ENCODE results near the gene CHST8. TPM values are rescaled to one million over a fixed set of nuclear protein-coding genes. Genes with fewer than 3 reads are reported as not detected.
A peak's percentile ranks its signal among the peaks of the same experiment; 100 is the strongest.

The CHST8 gene
- polyA plus RNA-seq, 2 of the 4 experiments (the other 2 are of a cell fraction), result not detected

DNA sequence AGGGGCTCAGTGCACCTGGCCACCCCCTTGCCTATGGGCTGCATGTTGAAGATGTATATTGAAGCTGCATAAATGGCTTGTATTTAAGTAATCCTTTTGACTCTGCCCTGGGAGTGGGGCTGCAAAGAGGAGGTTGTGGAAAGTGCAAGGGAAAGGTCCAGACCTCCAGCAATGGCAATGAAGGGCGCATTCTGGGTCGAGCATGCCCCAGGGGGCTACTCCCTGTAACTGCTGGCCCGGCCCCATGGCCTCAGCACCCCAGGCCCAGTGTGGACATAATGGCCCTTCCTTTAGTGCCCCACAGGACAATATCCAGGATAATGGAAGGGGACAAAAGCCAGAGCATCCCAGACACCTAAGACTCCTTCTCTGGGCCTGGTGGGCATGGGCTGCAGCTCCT is 43.1 kb upstream of the CHST8 start:
- ChIA-PET CTCF (interaction anchor here (1.3 to 2.2 kb wide), 3 partner anchors 12 to 192 kb away, joined by 3 to 6 read pairs (median 5); no protein-coding TSS in a partner anchor), POLR2A (no interaction called here)
- H3K4me1 ChIP-seq, result no peaks in the 10 kb centered on the region
- no peak overlapping the region for H3K4me2 ChIP-seq
- DNase-seq (ENCODE audit: low read depth in 1 of 2, low spot score in 1 of 2), result no peak
- H3K27ac ChIP-seq, result no peak overlapping the region
- no peak for ATAC-seq
- H3K9me3 ChIP-seq, result peaks cover 25% of the 10 kb centered on the region
- no peak overlapping the region for H3K4me3 ChIP-seq
- WGBS (ENCODE audit: missing lambda C conversion rate), result 0% methylated on average over 3 of the region's 3 CpGs
- TF ChIP-seq NFE2L2 (conservative IDR thresholded peaks at IDR 0.05; ENCODE audit: low read length), result no peak
- no peak for TF ChIP-seq SREBF2 (IDR thresholded peaks at IDR 0.05)
- no peak for TF ChIP-seq HOXB13 (CRISPR knock-in tag; IDR thresholded peaks at IDR 0.05; ENCODE audit: low read depth)
- no peak for FAIRE-seq

- CTCF ChIA-PET, result interaction anchor here (0.7 to 2.2 kb wide), 7 partner anchors 9 to 517 kb away, joined by 3 to 6 read pairs (median 4); no protein-coding TSS in a partner anchor
- H3K27ac ChIP-seq, result no peak overlapping the region
- FAIRE-seq (no peak), ATAC-seq (peak; percentile 11 to 37; a peak in 5 of 6 replicates), DNase-seq (ENCODE audit: low read depth in 1 of 2, low spot score in 1 of 2) (no peak)
- no peaks in the 10 kb centered on the region for H3K4me1 ChIP-seq
- 7% methylated on average over 10 of the region's 10 CpGs for WGBS (ENCODE audit: missing lambda C conversion rate)
- POLR2A ChIA-PET, result no interaction called here
- H3K4me2 ChIP-seq, result peak overlapping the region; percentile 10; the same call in 1 of the 3 replicates
- H3K9me3 ChIP-seq, result peaks cover 10% of the 10 kb centered on the region
- TF ChIP-seq BHLHE40 (IDR thresholded peaks at IDR 0.05; ENCODE audit: low read depth, low read length), result no peak
- no peak for TF ChIP-seq JUNB (IDR thresholded peaks at IDR 0.05)
- no peak for TF ChIP-seq EHF (CRISPR knock-in tag; IDR thresholded peaks at IDR 0.05)
- TF ChIP-seq HEYL (CRISPR knock-in tag; IDR thresholded peaks at IDR 0.05), result no peak
- no peak for TF ChIP-seq RARB (CRISPR knock-in tag; IDR thresholded peaks at IDR 0.05)
- TF ChIP-seq, protein P1, sequence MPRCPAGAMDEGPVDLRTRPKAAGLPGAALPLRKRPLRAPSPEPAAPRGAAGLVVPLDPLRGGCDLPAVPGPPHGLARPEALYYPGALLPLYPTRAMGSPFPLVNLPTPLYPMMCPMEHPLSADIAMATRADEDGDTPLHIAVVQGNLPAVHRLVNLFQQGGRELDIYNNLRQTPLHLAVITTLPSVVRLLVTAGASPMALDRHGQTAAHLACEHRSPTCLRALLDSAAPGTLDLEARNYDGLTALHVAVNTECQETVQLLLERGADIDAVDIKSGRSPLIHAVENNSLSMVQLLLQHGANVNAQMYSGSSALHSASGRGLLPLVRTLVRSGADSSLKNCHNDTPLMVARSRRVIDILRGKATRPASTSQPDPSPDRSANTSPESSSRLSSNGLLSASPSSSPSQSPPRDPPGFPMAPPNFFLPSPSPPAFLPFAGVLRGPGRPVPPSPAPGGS (IDR thresholded peaks at IDR 0.05), result no peak
- no peak for TF ChIP-seq NFE2L2 (conservative IDR thresholded peaks at IDR 0.05; ENCODE audit: low read length)
- no peak overlapping the region for H3K4me3 ChIP-seq
These were observed 41.6 kb upstream of the CHST8 start for GRCh38 chr19:33580026-33580644.

DNA sequence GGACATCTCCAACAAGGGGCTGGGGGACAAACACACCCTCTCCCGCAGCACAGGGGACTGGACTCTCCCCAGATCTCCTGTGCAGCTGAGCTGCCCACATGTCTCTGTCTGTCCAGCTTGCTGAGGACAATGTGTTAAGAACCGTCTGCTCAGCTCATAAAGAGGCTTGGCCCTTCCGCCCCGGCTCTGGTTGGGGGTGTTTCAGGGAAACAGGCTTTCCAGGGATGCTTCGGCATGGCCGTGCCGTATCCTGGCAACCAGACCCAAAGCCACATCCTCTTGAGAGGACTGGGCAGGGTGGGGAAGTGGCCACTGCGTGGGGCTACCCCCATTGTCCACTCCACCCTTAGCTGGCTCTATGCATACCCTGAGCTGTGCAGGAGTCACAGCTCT is 41.1 kb upstream of the CHST8 start:
- H3K4me1 ChIP-seq, result no peaks in the 10 kb centered on the region
- DNase-seq (ENCODE audit: low read depth in 1 of 2, low spot score in 1 of 2) (no peak), FAIRE-seq (no peak), ATAC-seq (peak; percentile 40 to 51; a peak in 4 of 6 replicates)
- POLR2A ChIA-PET, result no interaction called here
- 7% methylated on average over 8 of the region's 8 CpGs for WGBS (ENCODE audit: missing lambda C conversion rate)
- TF ChIP-seq ZFP36 (IDR thresholded peaks at IDR 0.05; ENCODE audit: borderline replicate concordance, partially characterized antibody) (no peak), CTCF (IDR thresholded peaks at IDR 0.05) (no peak), MYC (IDR thresholded peaks at IDR 0.05; ENCODE audit: borderline replicate concordance, low read length) (no peak), NPAS2 (CRISPR knock-in tag; IDR thresholded peaks at IDR 0.05; ENCODE audit: borderline replicate concordance) (no peak), RFX5 (IDR thresholded peaks at IDR 0.05) (no peak), FOSB (CRISPR knock-in tag; IDR thresholded peaks at IDR 0.05) (no peak), BHLHE40 (IDR thresholded peaks at IDR 0.05; ENCODE audit: low read depth, low read length) (no peak), SREBF2 (IDR thresholded peaks at IDR 0.05) (no peak), HOXB5 (CRISPR knock-in tag; IDR thresholded peaks at IDR 0.05) (no peak), CHD4 (IDR thresholded peaks at IDR 0.05; ENCODE audit: borderline replicate concordance) (no peak)
- TF ChIP-seq, protein P2, sequence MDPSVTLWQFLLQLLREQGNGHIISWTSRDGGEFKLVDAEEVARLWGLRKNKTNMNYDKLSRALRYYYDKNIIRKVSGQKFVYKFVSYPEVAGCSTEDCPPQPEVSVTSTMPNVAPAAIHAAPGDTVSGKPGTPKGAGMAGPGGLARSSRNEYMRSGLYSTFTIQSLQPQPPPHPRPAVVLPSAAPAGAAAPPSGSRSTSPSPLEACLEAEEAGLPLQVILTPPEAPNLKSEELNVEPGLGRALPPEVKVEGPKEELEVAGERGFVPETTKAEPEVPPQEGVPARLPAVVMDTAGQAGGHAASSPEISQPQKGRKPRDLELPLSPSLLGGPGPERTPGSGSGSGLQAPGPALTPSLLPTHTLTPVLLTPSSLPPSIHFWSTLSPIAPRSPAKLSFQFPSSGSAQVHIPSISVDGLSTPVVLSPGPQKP (IDR thresholded peaks at IDR 0.05; ENCODE audit: low read depth, low read length), result no peak
- H3K27ac ChIP-seq, result no peak overlapping the region
- H3K4me2 ChIP-seq, result 0 out of 3 replicates have a peak overlapping the region, but pooled peaks have one; percentile 10
- CTCF ChIA-PET, result interaction anchor here (0.7 to 2.2 kb wide), 6 partner anchors 150 to 418 kb away, joined by 3 to 6 read pairs (median 4); no protein-coding TSS in a partner anchor
- no peak overlapping the region for H3K4me3 ChIP-seq
- peaks cover 6% of the 10 kb centered on the region; the same call in 2 of the 3 replicates for H3K9me3 ChIP-seq
